CD4-positive, alpha-beta T cell (primary cell): Measurements from ENCODE around the gene TTC12. TPM values are rescaled to one million over a fixed set of nuclear protein-coding genes. Genes with fewer than 3 reads are reported as not detected.

Experiments used
- ATAC-seq: fragments of 200-7000 bp; cut with Tn5 transposase; one replicate; pipeline ENCODE4 v1.10.0; 2022; ENCODE audit warnings: mild to moderate bottlenecking; ENCODE audit not compliant: poor library complexity
- CTCF ChIA-PET: fragments of 350-600 bp; sonication (Branson Sonifier 250); formaldehyde crosslinking; loops from one replicate; lab custom pipeline; 2021; ENCODE audit warnings: antibody characterized with exemption, inconsistent platforms; lab: Charles Lee
- POLR2A ChIA-PET: fragments of 350-600 bp; sonication (Branson Sonifier 250); formaldehyde crosslinking; loops from one replicate; lab custom pipeline; 2021; ENCODE audit warnings: antibody characterized with exemption, inconsistent platforms; lab: Charles Lee
- DNase-seq, 14 experiments: peaks; one replicate each; pipeline ENCODE4 v3.0.0-alpha.2; 2013 to 2020; ENCODE audit warnings: mixed read lengths in 2 of 14
- H3K27ac ChIP-seq, 2 donors: one replicate each; pipeline versions ENCODE4 v1.5.1 to v1.7.0; 2013; ENCODE audit warnings: low read length in 2 of 2, low read depth in 1 of 2, mild to moderate bottlenecking in 1 of 2
- H3K27me3 ChIP-seq, 2 experiments: 1 replicate in 1 of 2; 2 replicates in 1 of 2; pipeline versions ENCODE4 v1.6.1 to v1.7.0; 2013; ENCODE audit warnings: low read length in 2 of 2, control low read depth in 1 of 2, mild to moderate bottlenecking in 1 of 2, moderate library complexity in 1 of 2; ENCODE audit not compliant: insufficient read depth in 2 of 2, control insufficient read depth in 1 of 2
- H3K36me3 ChIP-seq: one replicate; pipeline ENCODE4 v1.6.1; 2013; ENCODE audit warnings: low read length, control low read depth; ENCODE audit not compliant: insufficient read depth
- H3K4me1 ChIP-seq: one replicate; pipeline ENCODE4 v1.6.1; 2013; ENCODE audit warnings: low read length, control low read depth; ENCODE audit not compliant: insufficient read depth
- H3K4me3 ChIP-seq: one replicate; pipeline ENCODE4 v1.5.1; 2013; ENCODE audit warnings: mild to moderate bottlenecking, low read length, moderate library complexity
- H3K9me3 ChIP-seq, 2 experiments: 1 replicate in 1 of 2; 2 replicates in 1 of 2; pipeline versions ENCODE4 v1.6.1 to v1.7.0; 2013; ENCODE audit warnings: low read length in 2 of 2, mild to moderate bottlenecking in 2 of 2, control low read depth in 1 of 2, moderate library complexity in 1 of 2; ENCODE audit not compliant: control insufficient read depth in 1 of 2, insufficient read depth in 1 of 2
- H3K27ac Mint-ChIP-seq: one replicate; pipeline ENCODE4 v1.8.0; 2020; ENCODE audit warnings: mixed read lengths
- H3K27me3 Mint-ChIP-seq: one replicate; pipeline ENCODE4 v1.8.0; 2021; ENCODE audit warnings: mixed read lengths
- H3K36me3 Mint-ChIP-seq: one replicate; pipeline ENCODE4 v1.8.0; 2021; ENCODE audit warnings: low read depth, mixed read lengths
- H3K4me1 Mint-ChIP-seq: one replicate; pipeline ENCODE4 v1.8.0; 2021; ENCODE audit warnings: low read depth, mixed read lengths
- H3K4me3 Mint-ChIP-seq: one replicate; pipeline ENCODE4 v1.8.0; 2020; ENCODE audit warnings: mild to moderate bottlenecking, mixed read lengths
- H3K9me3 Mint-ChIP-seq: one replicate; pipeline ENCODE4 v1.8.0; 2020; ENCODE audit warnings: mixed read lengths
- intact Hi-C, 2 experiments: fragments of 100-400 bp; cut with DNase I in 1 of 2; cut with micrococcal nuclease in 1 of 2; formaldehyde crosslinking; loops; one replicate each; pipeline versions ENCODE4 v1.15.1 to v1.9.0; 2023 to 2025; cut with DNase I, micrococcal nuclease
- total RNA-seq, 174 experiments: library from RNA in 2 of 174; stranded (reverse) in 2 of 174; gene quantifications; one replicate each; pipeline ENCODE4 v1.2.3 and lab custom pipeline; 2021 to 2026
- TF ChIP-seq, protein P1 (sequence below): fragments of 200-600 bp; IDR thresholded peaks from one replicate; pipeline ENCODE4 v1.8.0; 2022; ENCODE audit warnings: antibody characterized with exemption, mild to moderate bottlenecking

TTC12 gene
- total RNA-seq, 2 experiments from 2014 or later: 26.5 to 34.5 TPM

DNA sequence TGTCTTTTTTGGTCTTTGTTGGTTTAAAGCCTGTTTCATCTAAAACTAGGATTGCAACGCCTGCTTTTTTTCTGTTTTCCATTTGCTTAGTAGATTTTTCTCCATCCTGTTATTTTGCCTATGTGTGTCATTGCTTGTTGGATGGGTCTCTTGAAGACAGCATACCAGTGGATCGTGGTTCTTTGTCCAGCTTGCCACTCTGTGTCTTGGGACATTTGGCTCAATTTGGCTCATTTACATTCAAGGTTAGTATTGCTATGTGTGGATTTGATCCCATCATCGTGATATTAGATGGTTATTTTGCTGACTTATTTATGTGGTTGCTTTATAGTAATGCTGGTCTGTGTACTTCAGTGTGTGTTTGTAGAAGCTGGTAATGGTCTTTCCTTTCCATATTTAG lies 41.8 kb downstream of the TTC12 start:
- Mint-ChIP-seq H3K27ac (no peak overlapping the region), H3K36me3 (peaks cover 97% of the 10 kb centered on the region), H3K27me3 (no peaks in the 10 kb centered on the region), H3K4me1 (peaks cover 11% of the 10 kb centered on the region), H3K9me3 (peaks cover 3% of the 10 kb centered on the region), H3K4me3 (no peak overlapping the region)
- no peak overlapping the region for H3K4me3 ChIP-seq
- H3K4me1 ChIP-seq: no peaks in the 10 kb centered on the region
- H3K9me3 ChIP-seq: peaks cover 0 to 18% of the 10 kb centered on the region in 2 experiments
- DNase-seq: no peak
- ATAC-seq: no peak
- POLR2A ChIA-PET: no interaction called here
- no peaks in the 10 kb centered on the region for H3K27me3 ChIP-seq
- H3K36me3 ChIP-seq: peaks cover 75% of the 10 kb centered on the region
- TF ChIP-seq, protein P1, sequence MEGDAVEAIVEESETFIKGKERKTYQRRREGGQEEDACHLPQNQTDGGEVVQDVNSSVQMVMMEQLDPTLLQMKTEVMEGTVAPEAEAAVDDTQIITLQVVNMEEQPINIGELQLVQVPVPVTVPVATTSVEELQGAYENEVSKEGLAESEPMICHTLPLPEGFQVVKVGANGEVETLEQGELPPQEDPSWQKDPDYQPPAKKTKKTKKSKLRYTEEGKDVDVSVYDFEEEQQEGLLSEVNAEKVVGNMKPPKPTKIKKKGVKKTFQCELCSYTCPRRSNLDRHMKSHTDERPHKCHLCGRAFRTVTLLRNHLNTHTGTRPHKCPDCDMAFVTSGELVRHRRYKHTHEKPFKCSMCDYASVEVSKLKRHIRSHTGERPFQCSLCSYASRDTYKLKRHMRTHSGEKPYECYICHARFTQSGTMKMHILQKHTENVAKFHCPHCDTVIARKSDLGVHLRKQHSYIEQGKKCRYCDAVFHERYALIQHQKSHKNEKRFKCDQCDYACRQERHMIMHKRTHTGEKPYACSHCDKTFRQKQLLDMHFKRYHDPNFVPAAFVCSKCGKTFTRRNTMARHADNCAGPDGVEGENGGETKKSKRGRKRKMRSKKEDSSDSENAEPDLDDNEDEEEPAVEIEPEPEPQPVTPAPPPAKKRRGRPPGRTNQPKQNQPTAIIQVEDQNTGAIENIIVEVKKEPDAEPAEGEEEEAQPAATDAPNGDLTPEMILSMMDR: no peak
- H3K27ac ChIP-seq: no peak overlapping the region
- intact Hi-C loops: no loop called here
- CTCF ChIA-PET: no interaction called here

DNA sequence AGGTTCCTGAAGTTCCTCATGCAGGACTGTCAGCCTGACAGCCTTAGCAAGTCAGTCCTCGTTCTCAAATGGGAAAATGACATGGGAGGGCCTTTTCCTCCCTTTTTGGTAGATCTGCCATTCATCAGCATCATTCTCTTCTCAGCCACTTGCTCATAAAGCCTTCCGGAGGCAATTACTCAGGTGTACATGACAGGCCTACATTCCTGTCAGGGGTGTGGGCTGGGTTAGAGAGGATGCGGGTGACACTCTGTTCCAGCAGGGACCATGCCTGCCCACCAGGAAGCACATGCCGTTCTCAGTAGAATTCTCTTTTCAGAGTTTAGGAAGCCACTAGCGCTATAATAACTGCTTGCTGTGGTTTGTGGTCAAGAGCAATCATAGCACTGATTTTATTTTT lies 49.0 kb downstream of the TTC12 start:
- Mint-ChIP-seq H3K27me3 (no peaks in the 10 kb centered on the region), H3K4me1 (peaks cover 37% of the 10 kb centered on the region), H3K4me3 (no peak overlapping the region), H3K36me3 (peaks cover 90% of the 10 kb centered on the region), H3K27ac (peak overlapping the region; percentile 12), H3K9me3 (no peaks in the 10 kb centered on the region)
- CTCF ChIA-PET: no interaction called here
- Histone ChIP-seq H3K27me3 (no peaks in the 10 kb centered on the region), H3K36me3 (peaks cover 87% of the 10 kb centered on the region), H3K27ac (no peak overlapping the region), H3K4me3 (no peak overlapping the region), H3K9me3 (no peaks in the 10 kb centered on the region), H3K4me1 (peaks cover 13% of the 10 kb centered on the region)
- ATAC-seq (no peak), DNase-seq (no peak)
- intact Hi-C loops: no loop called here
- POLR2A ChIA-PET: no interaction called here
- TF ChIP-seq, protein P1: no peak

DNA sequence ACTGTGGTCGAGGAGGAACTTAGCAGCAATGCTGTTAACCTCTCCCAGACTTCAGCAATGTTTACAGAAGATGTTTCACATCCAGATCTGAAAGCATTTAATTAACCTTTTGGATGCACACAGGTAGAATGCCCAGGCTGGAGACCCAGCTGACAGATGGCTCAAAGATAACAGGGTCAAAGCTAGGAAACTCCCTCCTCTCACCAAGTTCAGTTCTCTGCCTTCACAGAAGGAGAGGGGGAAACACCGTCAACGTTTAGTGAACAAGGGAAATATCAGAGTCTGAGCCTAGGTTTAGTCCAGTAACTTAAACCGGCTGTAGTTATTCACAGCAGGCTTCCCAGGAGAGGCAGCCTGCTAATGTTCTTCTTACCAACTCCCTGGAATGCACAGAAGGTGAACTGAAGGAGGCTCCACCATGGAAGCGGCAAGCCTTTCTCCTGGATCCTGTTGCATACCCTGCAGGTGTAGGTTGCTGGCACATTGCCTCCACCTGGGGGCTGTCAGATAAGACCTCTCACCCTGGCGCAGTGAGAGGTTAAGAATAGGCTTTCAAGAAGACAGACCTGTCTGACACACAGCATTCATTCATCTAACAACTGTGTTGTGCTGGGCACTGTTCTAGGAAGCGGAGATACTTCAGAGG lies 49.7 kb downstream of the TTC12 start:
- intact Hi-C loops: no loop called here
- Mint-ChIP-seq H3K9me3 (no peaks in the 10 kb centered on the region), H3K4me1 (peaks cover 37% of the 10 kb centered on the region), H3K4me3 (no peak overlapping the region), H3K27me3 (no peaks in the 10 kb centered on the region), H3K27ac (peak overlapping the region; percentile 12), H3K36me3 (peaks cover 90% of the 10 kb centered on the region)
- ATAC-seq: no peak
- CTCF ChIA-PET: no interaction called here
- no peaks in the 10 kb centered on the region for H3K9me3 ChIP-seq
- DNase-seq: no peak
- H3K27ac ChIP-seq: no peak overlapping the region
- H3K4me1 ChIP-seq: peaks cover 13% of the 10 kb centered on the region
- TF ChIP-seq, protein P1: no peak
- H3K27me3 ChIP-seq: no peaks in the 10 kb centered on the region
- POLR2A ChIA-PET: no interaction called here
- no peak overlapping the region for H3K4me3 ChIP-seq
- H3K36me3 ChIP-seq: peaks cover 85% of the 10 kb centered on the region
